ENCODE results near the gene ZC3H10. TPM values are rescaled to one million over a fixed set of nuclear protein-coding genes. Genes with fewer than 3 reads are reported as not detected.

Gene ZC3H10
- total RNA-seq, 1 experiment from 2014 or later, result 11.8 TPM

- ChIA-PET POLR2A (ENCODE audit: low non-redundant PET) (no interaction called here), CTCF (no interaction called here)
- Histone ChIP-seq H3K27me3 (replicated peaks; ENCODE audit: insufficient read depth, low read depth, low read length, poor library complexity) (peaks cover 16% of the 10 kb centered on the region), H3K4me1 (ENCODE audit: insufficient read depth, low read length, poor library complexity, severe bottlenecking) (peaks cover 6% of the 10 kb centered on the region), H3K4me3 (ENCODE audit: low read depth, low read length, poor library complexity, severe bottlenecking) (no peak overlapping the region), H3K27ac (ENCODE audit: low read depth, low read length, poor library complexity, severe bottlenecking) (no peak overlapping the region), H3K36me3 (ENCODE audit: insufficient read depth, low read length, poor library complexity, severe bottlenecking) (no peaks in the 10 kb centered on the region), H3K9me3 (ENCODE audit: low read depth, low read length, poor library complexity, severe bottlenecking) (no peaks in the 10 kb centered on the region)
- TF ChIP-seq CTCF (conservative IDR thresholded peaks at IDR 0.05; ENCODE audit: low read depth, low read length), result no peak
- intact Hi-C loops (cut with micrococcal nuclease; ENCODE audit: unreplicated experiment), result no loop called here
- no peak for DNase-seq (ENCODE audit: low spot score)
- BruUV-seq (replicated peaks), result no TSS peak
Observed at GRCh38 chr12:56098592-56098991, 19.5 kb upstream of the ZC3H10 start.

- Histone ChIP-seq H3K36me3 (ENCODE audit: insufficient read depth, low read length, poor library complexity, severe bottlenecking) (no peaks in the 10 kb centered on the region), H3K9me3 (ENCODE audit: low read depth, low read length, poor library complexity, severe bottlenecking) (no peaks in the 10 kb centered on the region), H3K4me1 (ENCODE audit: insufficient read depth, low read length, poor library complexity, severe bottlenecking) (peaks cover 6% of the 10 kb centered on the region), H3K4me3 (ENCODE audit: low read depth, low read length, poor library complexity, severe bottlenecking) (no peak overlapping the region), H3K27me3 (replicated peaks; ENCODE audit: insufficient read depth, low read depth, low read length, poor library complexity) (peaks cover 16% of the 10 kb centered on the region), H3K27ac (ENCODE audit: low read depth, low read length, poor library complexity, severe bottlenecking) (no peak overlapping the region)
- ChIA-PET POLR2A (ENCODE audit: low non-redundant PET) (no interaction called here), CTCF (no interaction called here)
- intact Hi-C loops (cut with micrococcal nuclease; ENCODE audit: unreplicated experiment), result no loop called here
- no peak for TF ChIP-seq EZH2 (IDR thresholded peaks at IDR 0.05; ENCODE audit: borderline replicate concordance, low read depth, low read length, poor library complexity, severe bottlenecking)
- TF ChIP-seq CTCF (conservative IDR thresholded peaks at IDR 0.05; ENCODE audit: low read depth, low read length), result no peak
- DNase-seq (ENCODE audit: low spot score), result no peak
- BruUV-seq (replicated peaks), result no TSS peak
Observed at GRCh38 chr12:56099787-56100186, 18.3 kb upstream of the ZC3H10 start.

- CTCF ChIA-PET, result no interaction called here
- H3K4me1 ChIP-seq (ENCODE audit: insufficient read depth, low read length, poor library complexity, severe bottlenecking), result peaks cover 8% of the 10 kb centered on the region
- TF ChIP-seq EZH2 (IDR thresholded peaks at IDR 0.05; ENCODE audit: borderline replicate concordance, low read depth, low read length, poor library complexity, severe bottlenecking), result no peak
- no peak for TF ChIP-seq CTCF (conservative IDR thresholded peaks at IDR 0.05; ENCODE audit: low read depth, low read length)
- H3K36me3 ChIP-seq (ENCODE audit: insufficient read depth, low read length, poor library complexity, severe bottlenecking), result peaks cover 3% of the 10 kb centered on the region
- no peak for DNase-seq (ENCODE audit: low spot score)
- H3K27me3 ChIP-seq (replicated peaks; ENCODE audit: insufficient read depth, low read depth, low read length, poor library complexity), result peaks cover 13% of the 10 kb centered on the region
- POLR2A ChIA-PET (ENCODE audit: low non-redundant PET), result no interaction called here
- BruUV-seq (replicated peaks), result no TSS peak
- no peaks in the 10 kb centered on the region for H3K9me3 ChIP-seq (ENCODE audit: low read depth, low read length, poor library complexity, severe bottlenecking)
- H3K4me3 ChIP-seq (ENCODE audit: low read depth, low read length, poor library complexity, severe bottlenecking), result no peak overlapping the region
- no peak overlapping the region for H3K27ac ChIP-seq (ENCODE audit: low read depth, low read length, poor library complexity, severe bottlenecking)
- intact Hi-C loops (cut with micrococcal nuclease; ENCODE audit: unreplicated experiment), result no loop called here
Observed at GRCh38 chr12:56101045-56101444, 17.0 kb upstream of the ZC3H10 start.

Measured in A673 (cell line).